ENCODE data around the gene SFTA2. TPM values are rescaled to one million over a fixed set of nuclear protein-coding genes. Genes with fewer than 3 reads are reported as not detected.

Gene SFTA2
- total and polyA plus RNA-seq, 9 of the 15 experiments (the other 6 are each of a cell fraction or from before 2014, with no cell fraction given) = not detected

DNA sequence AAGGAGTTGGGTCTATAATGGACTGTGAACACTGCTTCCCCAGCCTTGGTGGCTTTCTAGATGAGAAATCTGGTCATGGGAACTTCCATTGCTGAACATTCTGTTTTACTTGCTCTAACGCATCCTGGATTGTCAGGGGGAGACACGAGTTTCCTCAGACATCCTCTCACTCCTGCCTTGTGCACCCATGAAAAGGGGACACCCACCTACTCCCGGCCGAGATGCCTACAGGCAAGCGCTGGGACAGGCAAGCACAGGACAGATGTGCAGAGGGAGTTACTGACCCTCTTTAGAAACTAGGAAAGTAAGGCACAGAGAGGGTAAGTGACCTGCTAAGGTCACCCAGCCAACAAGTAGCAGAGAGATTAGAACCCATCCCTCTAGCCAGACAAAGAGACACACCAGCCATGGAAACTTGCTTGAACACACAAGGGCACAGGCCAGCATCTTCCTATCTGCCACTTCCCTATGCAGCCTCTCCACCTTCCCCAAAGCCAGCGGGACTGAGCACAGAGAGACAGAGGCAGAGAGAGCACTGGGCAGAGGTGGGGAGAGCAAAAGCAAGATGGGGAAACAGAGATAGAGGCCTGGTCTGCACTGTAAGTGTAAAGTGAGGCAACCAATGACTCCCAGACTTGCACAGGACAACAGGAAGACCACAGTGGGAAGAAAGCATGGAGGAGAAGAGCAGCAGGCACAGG is 845 bp upstream of the SFTA2 start:
- Histone ChIP-seq H3K9me3 (replicated peaks; ENCODE audit: control insufficient read depth, insufficient read depth, low read depth, low read length) (peaks cover 4% of the 10 kb centered on the region; the same call in 1 of the 2 replicates), H4K20me1 (replicated peaks; ENCODE audit: control insufficient read depth, insufficient read depth, low read length) (peaks cover 2% of the 10 kb centered on the region; the same call in 1 of the 2 replicates), H3K9me1 (ENCODE audit: control insufficient read depth, insufficient read depth, low read length) (no peaks in the 10 kb centered on the region), H3K9ac (ENCODE audit: insufficient read depth in 1 of 2, low read depth in 2 of 2, low read length in 2 of 2) (no peak overlapping the region), H3K79me2 (ENCODE audit: control insufficient read depth, insufficient read depth, low read length) (no peaks in the 10 kb centered on the region), H3K4me1 (replicated peaks in 1 of 2; ENCODE audit: control insufficient read depth in 2 of 2, insufficient read depth in 2 of 2, low read length in 2 of 2) (no peaks in the 10 kb centered on the region; a peak in 2 of 5 replicates), H3K4me3 (no peak overlapping the region), H3K27me3 (ENCODE audit: control insufficient read depth in 2 of 2, insufficient read depth in 2 of 2, low read length in 2 of 2) (peaks cover 6 to 26% of the 10 kb centered on the region in 2 experiments; a peak in 3 of 5 replicates), H3K27ac (ENCODE audit: extremely low read depth, low read depth, low read length) (no peak overlapping the region), H2AFZ (ENCODE audit: low read depth, low read length) (no peak overlapping the region), H3K36me3 (ENCODE audit: control insufficient read depth, insufficient read depth, low read length) (no peaks in the 10 kb centered on the region), H3K4me2 (ENCODE audit: insufficient read depth, low read length) (no peak overlapping the region)
- ChIA-PET POLR2A (no interaction called here), CTCF (ENCODE audit: low intra/inter-chr PET ratio) (no interaction called here)
- FAIRE-seq = no peak
- in situ Hi-C loops (cut with MboI) (no loop called here), intact Hi-C loops (cut with micrococcal nuclease) (no loop called here)
- ATAC-seq = peak; percentile 23; the same call in 2 of the 3 replicates
- WGBS (ENCODE audit: insufficient coverage, low coverage, missing lambda C conversion rate) = 12% methylated on average over 6 of the region's 6 CpGs
- DNase-seq (ENCODE audit: extremely low read depth in 1 of 4, low spot score in 3 of 4) = no peak
- no TSS peak for BruUV-seq (replicated peaks)
- TF ChIP-seq JUND (IDR thresholded peaks at IDR 0.05; ENCODE audit: borderline replicate concordance, low read depth, low read length) (no peak), JUND (tag; IDR thresholded peaks at IDR 0.05; ENCODE audit: borderline replicate concordance, low read depth, low read length) (no peak), SLC30A9 (CRISPR knock-in tag; IDR thresholded peaks at IDR 0.05) (no peak), HOXB6 (CRISPR knock-in tag; IDR thresholded peaks at IDR 0.05; ENCODE audit: borderline replicate concordance) (no peak), TBP (optimal IDR thresholded peaks at IDR 0.05; ENCODE audit: low read depth, low read length) (no peak), BCOR (IDR thresholded peaks at IDR 0.05) (peak; percentile 74; the same call in 1 of the 2 replicates), ZKSCAN3 (CRISPR knock-in tag; IDR thresholded peaks at IDR 0.05) (no peak), ZBTB17 (CRISPR knock-in tag; IDR thresholded peaks at IDR 0.05) (no peak), MCM7 (IDR thresholded peaks at IDR 0.05) (no peak), PCBP2 (IDR thresholded peaks at IDR 0.05; ENCODE audit: low read depth, low read length, poor library complexity, severe bottlenecking) (no peak), ESRRB (CRISPR knock-in tag; IDR thresholded peaks at IDR 0.05; ENCODE audit: borderline replicate concordance) (no peak), KDM1A (IDR thresholded peaks at IDR 0.05) (0 out of 4 replicates have a peak, but pooled peaks of 1 of the 2 experiments have one; percentile 32)
- TF ChIP-seq, protein P1, sequence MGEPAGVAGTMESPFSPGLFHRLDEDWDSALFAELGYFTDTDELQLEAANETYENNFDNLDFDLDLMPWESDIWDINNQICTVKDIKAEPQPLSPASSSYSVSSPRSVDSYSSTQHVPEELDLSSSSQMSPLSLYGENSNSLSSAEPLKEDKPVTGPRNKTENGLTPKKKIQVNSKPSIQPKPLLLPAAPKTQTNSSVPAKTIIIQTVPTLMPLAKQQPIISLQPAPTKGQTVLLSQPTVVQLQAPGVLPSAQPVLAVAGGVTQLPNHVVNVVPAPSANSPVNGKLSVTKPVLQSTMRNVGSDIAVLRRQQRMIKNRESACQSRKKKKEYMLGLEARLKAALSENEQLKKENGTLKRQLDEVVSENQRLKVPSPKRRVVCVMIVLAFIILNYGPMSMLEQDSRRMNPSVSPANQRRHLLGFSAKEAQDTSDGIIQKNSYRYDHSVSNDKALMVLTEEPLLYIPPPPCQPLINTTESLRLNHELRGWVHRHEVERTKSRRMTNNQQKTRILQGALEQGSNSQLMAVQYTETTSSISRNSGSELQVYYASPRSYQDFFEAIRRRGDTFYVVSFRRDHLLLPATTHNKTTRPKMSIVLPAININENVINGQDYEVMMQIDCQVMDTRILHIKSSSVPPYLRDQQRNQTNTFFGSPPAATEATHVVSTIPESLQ (CRISPR knock-in tag; IDR thresholded peaks at IDR 0.05) = no peak
- TF ChIP-seq, protein P2, sequence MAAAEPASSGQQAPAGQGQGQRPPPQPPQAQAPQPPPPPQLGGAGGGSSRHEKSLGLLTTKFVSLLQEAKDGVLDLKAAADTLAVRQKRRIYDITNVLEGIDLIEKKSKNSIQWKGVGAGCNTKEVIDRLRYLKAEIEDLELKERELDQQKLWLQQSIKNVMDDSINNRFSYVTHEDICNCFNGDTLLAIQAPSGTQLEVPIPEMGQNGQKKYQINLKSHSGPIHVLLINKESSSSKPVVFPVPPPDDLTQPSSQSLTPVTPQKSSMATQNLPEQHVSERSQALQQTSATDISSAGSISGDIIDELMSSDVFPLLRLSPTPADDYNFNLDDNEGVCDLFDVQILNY (CRISPR knock-in tag; IDR thresholded peaks at IDR 0.05) = no peak
- TF ChIP-seq, protein P3, sequence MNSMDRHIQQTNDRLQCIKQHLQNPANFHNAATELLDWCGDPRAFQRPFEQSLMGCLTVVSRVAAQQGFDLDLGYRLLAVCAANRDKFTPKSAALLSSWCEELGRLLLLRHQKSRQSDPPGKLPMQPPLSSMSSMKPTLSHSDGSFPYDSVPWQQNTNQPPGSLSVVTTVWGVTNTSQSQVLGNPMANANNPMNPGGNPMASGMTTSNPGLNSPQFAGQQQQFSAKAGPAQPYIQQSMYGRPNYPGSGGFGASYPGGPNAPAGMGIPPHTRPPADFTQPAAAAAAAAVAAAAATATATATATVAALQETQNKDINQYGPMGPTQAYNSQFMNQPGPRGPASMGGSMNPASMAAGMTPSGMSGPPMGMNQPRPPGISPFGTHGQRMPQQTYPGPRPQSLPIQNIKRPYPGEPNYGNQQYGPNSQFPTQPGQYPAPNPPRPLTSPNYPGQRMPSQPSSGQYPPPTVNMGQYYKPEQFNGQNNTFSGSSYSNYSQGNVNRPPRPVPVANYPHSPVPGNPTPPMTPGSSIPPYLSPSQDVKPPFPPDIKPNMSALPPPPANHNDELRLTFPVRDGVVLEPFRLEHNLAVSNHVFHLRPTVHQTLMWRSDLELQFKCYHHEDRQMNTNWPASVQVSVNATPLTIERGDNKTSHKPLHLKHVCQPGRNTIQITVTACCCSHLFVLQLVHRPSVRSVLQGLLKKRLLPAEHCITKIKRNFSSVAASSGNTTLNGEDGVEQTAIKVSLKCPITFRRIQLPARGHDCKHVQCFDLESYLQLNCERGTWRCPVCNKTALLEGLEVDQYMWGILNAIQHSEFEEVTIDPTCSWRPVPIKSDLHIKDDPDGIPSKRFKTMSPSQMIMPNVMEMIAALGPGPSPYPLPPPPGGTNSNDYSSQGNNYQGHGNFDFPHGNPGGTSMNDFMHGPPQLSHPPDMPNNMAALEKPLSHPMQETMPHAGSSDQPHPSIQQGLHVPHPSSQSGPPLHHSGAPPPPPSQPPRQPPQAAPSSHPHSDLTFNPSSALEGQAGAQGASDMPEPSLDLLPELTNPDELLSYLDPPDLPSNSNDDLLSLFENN (IDR thresholded peaks at IDR 0.05; ENCODE audit: low read depth in 2 of 2, low read length in 2 of 2) = no peak

Measured in K562 (cell line).